Measurements from ENCODE around the gene TSNAXIP1.

GRCh38 chr16:67758006-67758405 lies 48.7 kb upstream of the TSNAXIP1 start:
- no peak for TF ChIP-seq EZH2 (IDR thresholded peaks at IDR 0.05; ENCODE audit: borderline replicate concordance)
- TF ChIP-seq, protein P1, sequence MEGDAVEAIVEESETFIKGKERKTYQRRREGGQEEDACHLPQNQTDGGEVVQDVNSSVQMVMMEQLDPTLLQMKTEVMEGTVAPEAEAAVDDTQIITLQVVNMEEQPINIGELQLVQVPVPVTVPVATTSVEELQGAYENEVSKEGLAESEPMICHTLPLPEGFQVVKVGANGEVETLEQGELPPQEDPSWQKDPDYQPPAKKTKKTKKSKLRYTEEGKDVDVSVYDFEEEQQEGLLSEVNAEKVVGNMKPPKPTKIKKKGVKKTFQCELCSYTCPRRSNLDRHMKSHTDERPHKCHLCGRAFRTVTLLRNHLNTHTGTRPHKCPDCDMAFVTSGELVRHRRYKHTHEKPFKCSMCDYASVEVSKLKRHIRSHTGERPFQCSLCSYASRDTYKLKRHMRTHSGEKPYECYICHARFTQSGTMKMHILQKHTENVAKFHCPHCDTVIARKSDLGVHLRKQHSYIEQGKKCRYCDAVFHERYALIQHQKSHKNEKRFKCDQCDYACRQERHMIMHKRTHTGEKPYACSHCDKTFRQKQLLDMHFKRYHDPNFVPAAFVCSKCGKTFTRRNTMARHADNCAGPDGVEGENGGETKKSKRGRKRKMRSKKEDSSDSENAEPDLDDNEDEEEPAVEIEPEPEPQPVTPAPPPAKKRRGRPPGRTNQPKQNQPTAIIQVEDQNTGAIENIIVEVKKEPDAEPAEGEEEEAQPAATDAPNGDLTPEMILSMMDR (IDR thresholded peaks at IDR 0.05; ENCODE audit: poor library complexity) = no peak
